Breast epithelium (tissue), 4 donors: Measurements from ENCODE around the gene LDHA. TPM values are rescaled to one million over a fixed set of nuclear protein-coding genes. Genes with fewer than 3 reads are reported as not detected.

ENCODE experiments used
- DNase-seq, 2 donors: peaks; one replicate each; pipeline ENCODE4 v3.0.0-alpha.2; 2019; ENCODE audit warnings: low spot score in 2 of 2
- H3K27ac ChIP-seq, 2 donors: fragments of 200-600 bp; sonication (generic) in 1 of 2; one replicate each; pipeline ENCODE4 v1.5.1; 2016 to 2019; ENCODE audit warnings: mild to moderate bottlenecking in 1 of 2
- H3K27me3 ChIP-seq, 2 donors: fragments of 200-600 bp; sonication (generic) in 1 of 2; one replicate each; pipeline versions ENCODE4 v1.5.1 to v1.6.0; 2017 to 2019; ENCODE audit warnings: control low read depth in 1 of 2, mild to moderate bottlenecking in 1 of 2
- H3K36me3 ChIP-seq: fragments of 200-600 bp; one replicate; pipeline ENCODE4 v1.5.1; 2019
- H3K4me1 ChIP-seq, 2 donors: fragments of 200-600 bp; sonication (generic); one replicate each; pipeline ENCODE4 v1.5.1; 2016 to 2019; ENCODE audit warnings: control low read depth in 1 of 2
- H3K4me3 ChIP-seq, 3 donors: fragments of 200-600 bp; sonication (generic); 1 replicate in 2 of 3; 2 replicates in 1 of 3; pipeline ENCODE4 v1.5.1; 2016 to 2019; ENCODE audit warnings: mild to moderate bottlenecking in 3 of 3, moderate library complexity in 2 of 3
- H3K9me3 ChIP-seq, 2 donors: fragments of 200-600 bp; sonication (generic) in 1 of 2; one replicate each; pipeline ENCODE4 v1.5.1; 2016 to 2019; ENCODE audit warnings: control low read depth in 1 of 2
- POLR2A ChIP-seq: fragments of 450-650 bp; IDR thresholded peaks from one replicate; pipeline ENCODE4 v1.6.1; 2016; ENCODE audit warnings: antibody characterized with exemption, mild to moderate bottlenecking, moderate library complexity
- POLR2AphosphoS5 ChIP-seq, 3 donors: sonication (generic); formaldehyde crosslinking; IDR thresholded peaks; one replicate each; pipeline ENCODE4 v1.6.1; 2017; ENCODE audit warnings: antibody characterized with exemption in 3 of 3
- intact Hi-C: fragments of 100-400 bp; cut with DNase I; formaldehyde crosslinking; loops from one replicate; pipeline ENCODE4 v1.15.1; 2023; ENCODE audit warnings: low total_unique reads
- total RNA-seq, 3 donors: library from RNA; depleted of rRNA; stranded (reverse); fragments of >200 nt; gene quantifications; one replicate each; pipeline ENCODE4 v1.1.0, GENCODE V29; 2016
- TF ChIP-seq, protein P1 (sequence below), 3 donors: fragments of 450-650 bp; IDR thresholded peaks; one replicate each; pipeline ENCODE4 v1.5.1; 2016 to 2017; ENCODE audit warnings: antibody characterized with exemption in 3 of 3, mild to moderate bottlenecking in 3 of 3, moderate library complexity in 3 of 3

The LDHA gene
- total RNA-seq, 3 donors from 2014 or later = 433 to 515 (median 501) TPM

DNA sequence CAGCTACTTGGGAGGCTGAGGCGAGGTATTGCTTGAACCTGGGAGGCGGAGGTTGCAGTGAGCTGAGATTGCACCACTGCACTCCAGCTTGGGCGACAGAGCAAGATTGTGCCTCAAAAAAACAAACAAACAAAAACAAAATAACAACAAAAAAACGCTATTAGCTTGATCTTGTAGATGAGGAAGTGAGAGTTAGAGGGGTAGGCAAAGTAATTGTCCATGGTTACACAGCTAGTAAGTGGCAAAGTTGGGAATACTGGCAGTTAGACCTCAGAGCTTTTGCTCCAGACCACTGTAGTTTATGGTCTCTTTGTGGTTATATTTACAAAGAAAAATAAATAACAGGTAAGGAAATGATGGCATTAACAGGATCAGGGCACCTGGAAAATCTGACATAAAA is 32.9 kb downstream of the LDHA start:
- intact Hi-C loops = no loop called here
- no peak overlapping the region for H3K4me3 ChIP-seq
- no peak overlapping the region for H3K27ac ChIP-seq
- no peaks in the 10 kb centered on the region for H3K4me1 ChIP-seq
- TF ChIP-seq, protein P1, sequence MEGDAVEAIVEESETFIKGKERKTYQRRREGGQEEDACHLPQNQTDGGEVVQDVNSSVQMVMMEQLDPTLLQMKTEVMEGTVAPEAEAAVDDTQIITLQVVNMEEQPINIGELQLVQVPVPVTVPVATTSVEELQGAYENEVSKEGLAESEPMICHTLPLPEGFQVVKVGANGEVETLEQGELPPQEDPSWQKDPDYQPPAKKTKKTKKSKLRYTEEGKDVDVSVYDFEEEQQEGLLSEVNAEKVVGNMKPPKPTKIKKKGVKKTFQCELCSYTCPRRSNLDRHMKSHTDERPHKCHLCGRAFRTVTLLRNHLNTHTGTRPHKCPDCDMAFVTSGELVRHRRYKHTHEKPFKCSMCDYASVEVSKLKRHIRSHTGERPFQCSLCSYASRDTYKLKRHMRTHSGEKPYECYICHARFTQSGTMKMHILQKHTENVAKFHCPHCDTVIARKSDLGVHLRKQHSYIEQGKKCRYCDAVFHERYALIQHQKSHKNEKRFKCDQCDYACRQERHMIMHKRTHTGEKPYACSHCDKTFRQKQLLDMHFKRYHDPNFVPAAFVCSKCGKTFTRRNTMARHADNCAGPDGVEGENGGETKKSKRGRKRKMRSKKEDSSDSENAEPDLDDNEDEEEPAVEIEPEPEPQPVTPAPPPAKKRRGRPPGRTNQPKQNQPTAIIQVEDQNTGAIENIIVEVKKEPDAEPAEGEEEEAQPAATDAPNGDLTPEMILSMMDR (IDR thresholded peaks at IDR 0.05) = no peak
- TF ChIP-seq POLR2AphosphoS5 (IDR thresholded peaks at IDR 0.05) = no peak
- no peak for TF ChIP-seq POLR2A
- no peaks in the 10 kb centered on the region for H3K27me3 ChIP-seq
- H3K36me3 ChIP-seq = no peaks in the 10 kb centered on the region
- no peak for DNase-seq
- no peaks in the 10 kb centered on the region for H3K9me3 ChIP-seq

DNA sequence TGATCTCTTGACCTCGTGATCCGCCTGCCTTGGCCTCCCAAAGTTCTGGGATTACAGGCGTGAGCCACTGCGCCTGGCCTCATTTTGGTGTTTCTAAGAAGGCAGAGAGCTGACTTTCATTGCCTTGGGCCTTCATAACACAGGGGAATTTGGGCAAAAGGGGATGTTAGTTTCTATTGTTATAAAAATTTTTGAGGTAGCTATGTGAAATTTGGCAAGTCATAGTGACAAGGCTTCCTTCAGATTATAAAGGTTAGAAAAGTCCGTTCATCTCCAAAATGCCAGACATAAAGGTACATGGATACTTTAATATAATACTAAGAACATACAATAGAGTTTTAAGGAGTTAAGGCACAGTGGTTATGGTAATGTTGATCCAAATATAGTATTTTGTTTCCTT is 35.0 kb downstream of the LDHA start:
- intact Hi-C loops = no loop called here
- no peaks in the 10 kb centered on the region for H3K4me1 ChIP-seq
- H3K9me3 ChIP-seq = no peaks in the 10 kb centered on the region

DNA sequence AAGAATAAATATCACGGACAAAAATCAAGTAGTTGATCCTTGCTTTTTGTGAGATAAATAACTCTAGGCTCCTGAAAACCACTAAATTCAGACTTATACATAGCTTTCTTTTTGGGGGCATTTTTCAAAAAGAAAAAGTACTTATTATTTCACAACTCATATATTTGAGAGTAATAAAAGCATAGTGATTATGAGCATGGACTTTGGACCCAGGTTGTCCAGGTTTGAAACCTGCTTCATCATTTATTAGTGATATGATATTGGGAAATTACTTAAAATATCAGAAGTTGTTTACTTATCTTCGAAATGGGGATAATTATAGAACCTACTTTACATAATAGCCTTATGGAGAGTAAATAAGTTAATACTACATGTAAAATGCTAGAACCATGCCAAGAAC is 44.3 kb downstream of the LDHA start:
- no peaks in the 10 kb centered on the region for H3K27me3 ChIP-seq
- H3K36me3 ChIP-seq = no peaks in the 10 kb centered on the region
- intact Hi-C loops = no loop called here
- H3K27ac ChIP-seq = no peak overlapping the region
- H3K9me3 ChIP-seq = no peaks in the 10 kb centered on the region
- no peak overlapping the region for H3K4me3 ChIP-seq
- TF ChIP-seq, protein P1 (IDR thresholded peaks at IDR 0.05) = no peak
- no peak for TF ChIP-seq POLR2AphosphoS5 (IDR thresholded peaks at IDR 0.05)
- TF ChIP-seq POLR2A = no peak
- no peaks in the 10 kb centered on the region for H3K4me1 ChIP-seq
- no peak for DNase-seq

More for the DNA sequence above, 35.0 kb downstream of the LDHA start:
- no peaks in the 10 kb centered on the region for H3K27me3 ChIP-seq
- TF ChIP-seq POLR2A (no peak), POLR2AphosphoS5 (IDR thresholded peaks at IDR 0.05) (no peak)
- TF ChIP-seq, protein P1 (IDR thresholded peaks at IDR 0.05) = no peak
- no peak for DNase-seq
- no peaks in the 10 kb centered on the region for H3K36me3 ChIP-seq
- H3K27ac ChIP-seq = no peak overlapping the region
- no peak overlapping the region for H3K4me3 ChIP-seq

DNA sequence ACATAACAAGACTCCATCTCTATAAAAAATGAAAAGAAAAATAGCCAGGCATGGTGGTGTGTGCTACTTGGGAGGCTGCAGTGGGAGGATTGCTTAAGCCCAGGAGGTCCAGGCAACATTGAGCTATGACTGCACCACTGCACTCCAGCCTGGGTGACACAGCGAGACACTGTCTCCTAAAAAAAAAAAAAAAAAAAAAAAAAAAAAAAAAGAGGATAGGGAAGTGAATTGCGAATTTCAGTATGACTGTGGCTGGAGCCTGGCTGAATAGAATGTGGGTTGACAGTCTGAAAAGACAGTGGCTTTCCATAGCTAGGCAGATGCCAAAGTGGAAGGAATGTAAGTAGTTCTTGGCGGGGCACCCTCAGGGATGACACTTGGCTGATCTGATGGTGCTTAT is 54.9 kb downstream of the LDHA start:
- H3K4me1 ChIP-seq = no peaks in the 10 kb centered on the region
- H3K27me3 ChIP-seq = no peaks in the 10 kb centered on the region
- intact Hi-C loops = no loop called here
- DNase-seq = no peak
- H3K9me3 ChIP-seq = no peaks in the 10 kb centered on the region
- H3K36me3 ChIP-seq = no peaks in the 10 kb centered on the region
- no peak overlapping the region for H3K27ac ChIP-seq
- TF ChIP-seq, protein P1 (IDR thresholded peaks at IDR 0.05) = no peak
- TF ChIP-seq POLR2A = no peak
- no peak for TF ChIP-seq POLR2AphosphoS5 (IDR thresholded peaks at IDR 0.05)
- H3K4me3 ChIP-seq = no peak overlapping the region

DNA sequence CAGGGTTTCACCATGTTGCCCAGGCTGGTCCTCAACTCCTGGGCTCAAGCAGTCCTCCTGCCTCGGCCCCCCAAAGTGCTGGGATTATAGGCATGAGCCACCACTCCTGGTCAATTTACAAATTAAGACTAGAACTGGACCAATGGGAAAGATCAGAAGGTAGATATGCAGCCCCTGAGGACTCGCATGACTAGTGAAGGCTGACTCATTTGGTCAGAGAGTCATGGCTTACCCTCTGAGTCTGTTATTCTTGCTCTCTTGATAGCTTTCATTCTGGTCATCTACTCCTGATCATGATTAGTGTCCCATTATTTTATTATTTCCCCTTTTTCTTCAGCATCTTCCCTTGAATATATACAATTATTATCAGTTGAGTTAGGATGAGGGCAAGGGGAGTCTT is 58.6 kb downstream of the LDHA start:
- Histone ChIP-seq H3K4me1 (no peaks in the 10 kb centered on the region), H3K4me3 (no peak overlapping the region), H3K27ac (no peak overlapping the region), H3K36me3 (no peaks in the 10 kb centered on the region), H3K27me3 (no peaks in the 10 kb centered on the region), H3K9me3 (no peaks in the 10 kb centered on the region)
- intact Hi-C loops = no loop called here
- no peak for DNase-seq
- TF ChIP-seq, protein P1 (IDR thresholded peaks at IDR 0.05) = no peak
- TF ChIP-seq POLR2A = no peak
- TF ChIP-seq POLR2AphosphoS5 (IDR thresholded peaks at IDR 0.05) = no peak
